ENCODE measurements around the gene UBE2L5. TPM values are rescaled to one million over a fixed set of nuclear protein-coding genes. Genes with fewer than 3 reads are reported as not detected.

Gene UBE2L5
- total and polyA plus RNA-seq, 2 of the 13 experiments (the other 11 are each of a cell fraction or from before 2014, with no cell fraction given), result 0.13 TPM; not detected in 1

- no TSS peak for BruUV-seq (replicated peaks)
- peaks cover 27% of the 10 kb centered on the region for H3K4me1 ChIP-seq (ENCODE audit: insufficient read depth, low read length)
- peaks cover 0 to 18% of the 10 kb centered on the region in 2 experiments; a peak in 3 of 5 replicates for H3K36me3 ChIP-seq (replicated peaks in 1 of 2; ENCODE audit: control insufficient read depth in 1 of 2, insufficient read depth in 2 of 2, low read length in 2 of 2)
- ChIA-PET POLR2A (interaction anchor here (0.7 to 0.8 kb wide), 2 partner anchors 69 to 152 kb away, joined by 3 to 4 read pairs; no protein-coding TSS in a partner anchor), CTCF (ENCODE audit: low intra/inter-chr PET ratio, low total read pairs) (no interaction called here)
- no peak for FAIRE-seq
- WGBS (ENCODE audit: low lambda C conversion rate), result 3% methylated on average over 29 of the region's 32 CpGs
- peaks cover 22% of the 10 kb centered on the region for H3K79me2 ChIP-seq (ENCODE audit: insufficient read depth, low read length)
- in situ Hi-C loops (cut with HindIII; ENCODE audit: extremely low pct_ligation_motif_present, low pct_unique_long_range_greater_than_20kb), result no loop called here
- peak overlapping the region; percentile 88 for H3K27ac ChIP-seq (ENCODE audit: extremely low read length, insufficient read depth, low read length)
- peaks cover 4% of the 10 kb centered on the region; the same call in 1 of the 2 replicates for H4K20me1 ChIP-seq (ENCODE audit: insufficient read depth, low read length)
- H3K27me3 ChIP-seq (ENCODE audit: control insufficient read depth in 1 of 2, insufficient read depth in 2 of 2, low read length in 2 of 2), result no peaks in the 10 kb centered on the region; a peak in 2 of 5 replicates
- no peak overlapping the region for H2AFZ ChIP-seq (ENCODE audit: low read length)
- H3K4me2 ChIP-seq (ENCODE audit: low read depth, low read length), result peak overlapping the region; percentile 88
- peak; percentile 12 for ATAC-seq
- peak overlapping the region; percentile 85 for H3K9ac ChIP-seq (ENCODE audit: insufficient read depth, low read depth, low read length)
- H3K9me3 ChIP-seq (ENCODE audit: low read length), result no peaks in the 10 kb centered on the region
- DNase-seq (ENCODE audit: low spot score), result peak; percentile 70
- intact Hi-C loops (cut with micrococcal nuclease; ENCODE audit: unreplicated experiment), result loop anchor here (2.0 to 5.0 kb wide), 2 partner anchors 57 to 211 kb away; no protein-coding TSS in a partner anchor
- H3K4me3 ChIP-seq (replicated peaks in 1 of 3; ENCODE audit: insufficient read depth in 1 of 3, low read depth in 2 of 3, low read length in 3 of 3), result peak overlapping the region; percentile 71 to 88 (median 80)
- TF ChIP-seq FOXO1 (CRISPR knock-in tag; IDR thresholded peaks at IDR 0.05) (peak; percentile 28; the same call in 1 of the 2 replicates), RAD51 (IDR thresholded peaks at IDR 0.05; ENCODE audit: borderline replicate concordance) (no peak), ZNF496 (CRISPR knock-in tag; IDR thresholded peaks at IDR 0.05; ENCODE audit: insufficient replicate concordance) (no peak), MNT (IDR thresholded peaks at IDR 0.05) (peak; percentile 15; the same call in 1 of the 2 replicates), ZNF30 (CRISPR knock-in tag; IDR thresholded peaks at IDR 0.05) (no peak), BRF2 (CRISPR knock-in tag; IDR thresholded peaks at IDR 0.05) (no peak), ZNF740 (CRISPR knock-in tag; IDR thresholded peaks at IDR 0.05) (peak; percentile 79), ZNF576 (CRISPR knock-in tag; IDR thresholded peaks at IDR 0.05) (no peak), PRDM15 (CRISPR knock-in tag; IDR thresholded peaks at IDR 0.05) (peak; percentile 23; the same call in 1 of the 2 replicates), ZNF569 (CRISPR knock-in tag; IDR thresholded peaks at IDR 0.05; ENCODE audit: borderline replicate concordance) (no peak), ZC3H4 (CRISPR knock-in tag; IDR thresholded peaks at IDR 0.05; ENCODE audit: borderline replicate concordance) (peak; percentile 69; the same call in 1 of the 2 replicates), HDAC1 (CRISPR knock-in tag; IDR thresholded peaks at IDR 0.05) (peak; percentile 43), FOXM1 (CRISPR knock-in tag; IDR thresholded peaks at IDR 0.05) (no peak), ETV5 (CRISPR knock-in tag; IDR thresholded peaks at IDR 0.05; ENCODE audit: borderline replicate concordance) (peak; percentile 57), PHF5A (CRISPR knock-in tag; IDR thresholded peaks at IDR 0.05; ENCODE audit: low read depth, unreplicated experiment) (no peak), FOXP1 (IDR thresholded peaks at IDR 0.05) (no peak), FOXP1 (CRISPR knock-in tag; IDR thresholded peaks at IDR 0.05) (peak; percentile 19; the same call in 1 of the 2 replicates), EHMT2 (IDR thresholded peaks at IDR 0.05; ENCODE audit: borderline replicate concordance, low read depth, low read length) (no peak)
Measured at GRCh38 chr13:30463787-30464495, 41.6 kb downstream of the UBE2L5 start.

All from HepG2 (cell line).